Activated T-cell treated with anti-CD3 and anti-CD28 coated beads, Interleukin-2, amount 50 U/mL, for 1 hour (primary cell): ENCODE data around the gene TGM3.
"Not testable (repeated sequence)": the region's sequence is repeated elsewhere in the genome, so short reads cannot be mapped to it uniquely, and the experiment has no call there.

Experiments used
- DNase-seq: peaks from one replicate; pipeline ENCODE4 v3.0.0-alpha.2; 2020

The TGM3 gene

DNA sequence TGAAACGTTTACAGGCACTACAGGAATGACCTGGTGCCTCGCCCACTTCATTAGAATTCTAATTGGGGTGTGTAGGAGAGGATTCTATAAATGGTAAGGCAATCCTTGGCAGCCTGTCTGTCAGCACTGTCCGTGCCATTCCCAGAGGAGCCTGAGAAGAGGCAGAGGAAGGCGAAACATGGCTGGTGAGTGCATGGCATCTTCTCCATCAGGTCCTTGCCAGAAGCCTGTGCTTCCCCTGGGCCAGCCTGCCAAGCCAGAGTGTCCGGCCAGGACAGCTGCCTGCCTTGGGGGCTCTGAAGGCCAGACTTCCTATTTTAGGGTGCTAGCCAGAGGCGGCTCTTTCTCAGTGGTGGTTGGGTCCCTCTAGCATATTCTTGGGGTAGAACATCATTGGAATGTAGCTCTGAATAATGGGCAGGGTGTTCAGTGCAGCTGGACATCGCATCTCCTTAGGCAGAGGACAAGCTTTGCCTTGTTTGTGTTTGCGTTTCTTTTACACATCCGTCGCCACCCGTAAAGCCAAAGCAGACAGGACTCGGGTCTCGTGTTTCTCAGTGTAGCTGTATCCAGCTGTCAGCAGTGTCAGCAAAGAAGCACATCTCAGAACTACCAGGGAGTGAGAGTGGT is at the start of gene TGM3:
Gene TGM3, plus strand, starts transcription at position 116 of the 630 bp plus-strand sequence. Its CDS starts 63 bp downstream, at position 179.
- DNase-seq = no peak

DNA sequence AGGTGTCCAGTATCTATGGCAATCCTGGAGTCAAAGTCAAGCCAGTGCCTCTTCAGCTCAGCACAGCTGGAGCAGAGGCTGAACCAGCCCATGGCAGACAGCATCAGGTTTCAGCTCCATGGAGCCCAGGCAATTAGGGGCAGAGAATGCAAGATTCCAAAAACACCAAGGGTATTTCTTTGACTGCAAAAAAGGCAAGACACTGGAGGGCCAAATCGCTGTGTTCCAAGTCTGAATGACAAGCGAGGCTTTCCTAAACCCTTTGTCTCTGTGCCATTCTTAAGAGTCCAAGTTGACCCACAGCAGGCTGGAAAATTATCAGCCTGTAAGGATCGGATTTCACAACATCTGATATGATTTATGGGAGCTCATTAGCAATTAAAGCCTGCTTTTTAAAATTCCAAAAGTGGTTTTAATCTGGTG is 49.7 kb upstream of the TGM3 start:
- DNase-seq = no peak

- no peak for DNase-seq
Measured at GRCh38 chr20:2248837-2249236, 47.0 kb upstream of the TGM3 start.

DNA sequence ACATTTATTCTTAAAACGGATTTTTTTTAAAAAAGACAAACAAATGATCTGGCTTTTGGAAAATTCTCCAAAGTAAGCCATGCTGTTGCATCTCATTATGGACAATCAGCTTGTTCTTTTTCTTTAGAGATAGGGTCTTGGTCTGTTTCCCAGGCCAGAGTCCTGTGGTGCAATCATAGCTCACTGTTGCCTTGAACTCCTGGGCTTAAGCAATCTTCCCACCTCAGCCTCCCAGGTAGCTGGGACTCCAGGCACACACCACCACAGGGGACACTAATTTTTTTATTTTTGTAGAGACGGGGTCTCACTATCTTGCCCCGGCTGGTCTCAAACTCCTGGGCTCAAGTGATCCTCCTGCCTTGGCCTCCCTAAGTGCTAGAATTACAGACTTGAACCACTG is 45.9 kb upstream of the TGM3 start:
- no peak for DNase-seq

- DNase-seq = no peak
Measured at GRCh38 chr20:2252419-2252997, 43.3 kb upstream of the TGM3 start.

- no peak for DNase-seq
Measured at GRCh38 chr20:2253256-2253655, 42.5 kb upstream of the TGM3 start.

GRCh38 chr20:2254333-2254732 is 41.5 kb upstream of the TGM3 start:
- no peak for DNase-seq

DNA sequence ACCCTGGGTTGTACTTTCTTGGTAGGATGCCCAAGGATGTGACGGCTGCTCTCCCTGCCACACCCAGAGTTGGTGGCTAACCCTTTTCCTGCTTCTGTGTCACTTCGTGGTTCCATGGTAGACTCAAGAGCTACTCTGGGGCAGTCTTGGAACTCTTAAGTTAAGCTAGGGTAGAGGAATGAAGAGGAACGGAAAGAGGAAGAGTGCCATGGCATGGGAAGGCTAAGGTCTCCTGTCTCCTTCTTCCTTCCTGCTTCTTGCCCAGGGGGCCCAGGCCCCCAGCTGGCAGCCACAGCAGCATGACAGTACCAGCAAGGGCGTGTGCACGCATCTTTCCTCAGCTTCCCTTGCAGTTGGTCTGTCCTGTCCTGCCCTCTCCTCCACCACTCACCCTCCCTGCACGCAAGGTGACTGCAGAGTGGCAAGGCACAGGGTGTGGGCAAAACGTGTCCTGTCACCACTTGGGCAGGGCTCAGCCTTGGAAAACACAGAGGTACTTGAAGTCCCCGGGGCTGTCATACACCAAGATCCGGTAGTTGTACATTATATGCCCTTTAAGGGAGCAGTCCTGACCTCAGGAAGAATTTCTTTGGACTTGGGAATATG is 39.8 kb upstream of the TGM3 start:
- DNase-seq = no peak

- no peak for DNase-seq
Measured at GRCh38 chr20:2259731-2260130, 36.1 kb upstream of the TGM3 start.

DNA sequence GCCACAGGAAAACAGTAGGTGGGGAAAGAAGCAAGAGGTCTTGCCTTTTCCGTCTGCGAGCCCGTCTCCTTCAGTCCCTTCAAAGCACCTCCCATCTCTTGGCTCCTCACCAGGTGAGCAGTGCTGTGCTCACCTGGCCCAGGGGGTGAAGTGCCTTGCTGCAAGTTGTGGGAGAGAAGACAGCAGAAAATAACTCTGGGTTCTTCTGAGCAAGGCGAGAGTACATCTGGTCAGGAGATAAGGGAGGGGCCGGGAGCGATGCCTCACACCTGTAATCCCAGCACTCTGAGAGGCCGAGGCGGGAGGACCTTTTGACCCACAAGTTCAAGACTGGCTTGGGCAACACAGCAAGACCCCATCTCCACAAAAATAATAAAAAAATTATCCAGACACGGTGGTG is 35.6 kb upstream of the TGM3 start:
- no peak for DNase-seq

DNA sequence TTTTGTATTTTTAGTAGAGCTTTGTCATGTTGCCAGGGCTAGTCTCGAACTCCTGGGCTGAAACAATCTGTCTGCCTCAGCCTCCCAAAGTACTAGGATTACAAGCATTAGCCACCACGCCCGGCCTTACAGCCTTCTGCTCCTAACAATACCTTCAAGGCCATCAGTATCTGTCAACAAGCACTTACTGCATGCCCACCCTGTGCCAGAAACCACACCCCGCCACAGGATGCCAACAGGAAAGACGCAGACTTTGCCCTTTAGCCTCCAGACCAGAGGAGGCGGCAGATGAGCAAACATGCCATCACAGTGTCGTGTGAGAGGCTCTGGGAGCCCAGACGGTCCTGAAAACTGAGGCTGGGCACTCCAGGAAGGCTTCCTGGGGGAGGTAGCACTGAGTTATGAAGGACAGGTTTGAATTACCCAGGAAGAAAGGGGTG is 34.7 kb upstream of the TGM3 start:
- DNase-seq = no peak

GRCh38 chr20:2261629-2262028 is 34.2 kb upstream of the TGM3 start:
- DNase-seq = no peak

GRCh38 chr20:2264118-2264517 is 31.7 kb upstream of the TGM3 start:
- DNase-seq = no peak

DNA sequence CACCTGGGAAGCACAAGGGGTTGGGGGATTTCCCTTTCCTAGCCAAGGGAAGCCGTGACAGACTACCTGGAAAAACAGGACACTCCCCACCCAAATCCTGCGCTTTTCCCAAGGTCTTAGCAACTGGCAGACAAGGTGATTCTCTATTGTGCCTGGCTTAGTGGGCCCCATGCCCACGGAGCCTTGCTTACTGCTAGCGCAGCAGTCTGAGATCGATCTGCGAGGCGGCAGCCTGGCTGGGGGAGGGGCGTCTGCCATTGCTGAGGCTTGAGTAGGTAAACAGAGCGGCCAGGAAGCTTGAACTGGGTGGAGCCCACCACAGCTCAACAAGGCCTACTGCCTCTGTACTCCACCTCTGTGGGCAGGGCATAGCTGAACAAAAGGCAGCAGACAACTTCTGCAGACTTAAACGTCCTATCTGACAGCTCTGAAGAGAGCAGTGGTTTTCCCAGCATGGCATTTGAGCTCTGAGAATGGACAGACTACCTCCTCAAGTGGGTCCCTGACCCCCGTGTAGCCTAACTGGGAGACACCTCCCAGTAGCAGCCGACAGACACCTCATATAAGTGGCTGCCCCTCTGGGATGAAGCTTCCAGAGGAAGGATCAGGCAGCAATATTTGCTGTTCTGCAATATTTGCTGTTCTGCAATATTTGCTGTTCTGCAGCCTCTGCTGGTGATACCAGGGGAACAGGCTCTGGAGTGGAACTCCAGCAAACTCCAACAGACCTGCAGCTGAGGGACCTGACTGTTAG is 31.0 kb upstream of the TGM3 start:
- DNase-seq = not testable (repeated sequence)

DNA sequence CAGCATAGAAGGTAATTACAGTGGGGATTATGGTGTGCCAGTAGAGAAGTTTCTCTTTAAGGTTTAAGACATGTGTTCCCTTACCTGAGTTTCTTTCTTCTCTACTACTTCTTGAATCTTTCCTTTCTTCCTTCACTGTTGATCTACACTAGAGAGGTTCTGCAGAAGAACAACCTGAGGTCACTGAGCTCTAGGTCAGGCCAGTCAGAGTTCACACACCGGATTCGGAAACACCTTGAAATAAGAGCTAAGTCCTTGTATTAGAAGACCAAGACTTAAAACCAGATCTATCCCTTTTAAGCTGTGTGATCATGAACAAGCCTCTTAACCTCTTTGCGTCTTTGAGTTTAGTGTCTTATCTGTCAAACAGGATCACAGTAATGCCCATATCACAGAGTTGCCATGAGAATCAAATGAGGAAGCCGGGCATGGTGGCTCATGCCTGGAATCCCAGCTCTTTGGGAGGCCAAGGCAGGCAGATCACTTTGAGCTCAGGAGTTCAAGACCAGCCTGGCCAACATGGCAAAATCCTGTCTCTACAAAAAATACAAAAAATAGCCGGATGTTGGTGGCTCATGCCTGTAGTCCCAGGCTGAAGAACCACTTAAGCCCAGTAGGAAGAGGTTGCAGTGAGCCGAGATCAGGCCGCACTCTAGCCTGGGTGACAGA is 22.0 kb upstream of the TGM3 start:
- no peak for DNase-seq

DNA sequence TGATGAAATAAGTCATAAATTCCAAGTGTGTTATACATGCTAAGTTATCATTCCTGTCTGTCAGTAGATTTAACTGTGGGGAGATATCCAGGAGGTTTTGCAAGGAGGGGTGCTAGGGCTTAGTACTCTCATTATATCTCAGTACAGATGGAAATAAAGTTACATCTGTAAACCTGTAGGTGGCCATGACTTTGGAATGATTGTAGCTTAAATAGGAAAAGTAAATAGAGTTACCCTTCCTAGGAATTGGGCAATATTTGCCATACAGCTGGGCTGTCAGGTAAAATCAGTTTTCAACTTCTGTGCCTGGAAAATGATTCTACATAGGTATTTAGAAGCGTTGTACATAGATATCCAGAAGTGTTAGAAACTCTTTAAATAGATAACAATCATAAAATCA is 19.8 kb upstream of the TGM3 start:
- no peak for DNase-seq

- DNase-seq = no peak
Measured at GRCh38 chr20:2279253-2279779, 16.5 kb upstream of the TGM3 start.

- DNase-seq = no peak
Measured at GRCh38 chr20:2280082-2280481, 15.7 kb upstream of the TGM3 start.

DNA sequence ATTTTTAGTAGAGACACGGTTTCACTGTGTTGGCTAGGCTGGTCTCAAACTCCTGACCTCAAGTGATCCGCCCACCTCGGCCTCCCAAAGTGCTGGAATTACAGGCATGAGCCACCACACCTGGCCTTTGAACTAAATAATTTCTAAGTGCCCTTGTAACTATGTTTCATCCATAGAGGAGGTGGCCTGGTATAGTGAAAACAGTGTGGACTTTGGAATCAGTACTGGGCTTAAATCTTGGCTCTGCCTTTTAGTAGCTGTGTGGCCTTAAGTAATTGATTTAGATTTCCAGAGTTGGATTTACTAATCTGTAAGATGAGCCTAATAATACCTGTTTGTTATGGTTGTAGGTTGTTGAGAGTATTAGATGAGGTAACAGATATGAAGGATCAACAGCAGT is 14.2 kb upstream of the TGM3 start:
- no peak for DNase-seq

DNA sequence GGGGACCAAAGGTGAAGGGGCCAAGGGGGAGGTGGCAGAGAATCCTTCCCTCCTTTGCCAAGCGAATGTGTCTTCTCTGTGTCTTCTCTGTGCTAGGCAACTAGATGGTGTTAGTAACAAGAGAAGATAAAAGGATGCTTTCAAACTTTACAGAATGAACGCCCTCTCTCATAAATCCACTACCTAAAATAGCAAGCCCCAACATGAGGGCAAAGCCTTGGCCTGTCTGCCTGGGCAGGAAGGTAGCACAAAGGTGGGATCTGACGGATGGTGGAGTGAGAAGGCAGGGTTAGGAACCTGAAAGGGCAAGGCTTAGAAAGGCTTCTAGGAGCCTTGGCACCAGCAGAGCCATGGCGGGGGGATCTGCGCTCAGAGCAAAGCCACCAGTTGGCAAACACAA is 13.6 kb upstream of the TGM3 start:
- no peak for DNase-seq

DNA sequence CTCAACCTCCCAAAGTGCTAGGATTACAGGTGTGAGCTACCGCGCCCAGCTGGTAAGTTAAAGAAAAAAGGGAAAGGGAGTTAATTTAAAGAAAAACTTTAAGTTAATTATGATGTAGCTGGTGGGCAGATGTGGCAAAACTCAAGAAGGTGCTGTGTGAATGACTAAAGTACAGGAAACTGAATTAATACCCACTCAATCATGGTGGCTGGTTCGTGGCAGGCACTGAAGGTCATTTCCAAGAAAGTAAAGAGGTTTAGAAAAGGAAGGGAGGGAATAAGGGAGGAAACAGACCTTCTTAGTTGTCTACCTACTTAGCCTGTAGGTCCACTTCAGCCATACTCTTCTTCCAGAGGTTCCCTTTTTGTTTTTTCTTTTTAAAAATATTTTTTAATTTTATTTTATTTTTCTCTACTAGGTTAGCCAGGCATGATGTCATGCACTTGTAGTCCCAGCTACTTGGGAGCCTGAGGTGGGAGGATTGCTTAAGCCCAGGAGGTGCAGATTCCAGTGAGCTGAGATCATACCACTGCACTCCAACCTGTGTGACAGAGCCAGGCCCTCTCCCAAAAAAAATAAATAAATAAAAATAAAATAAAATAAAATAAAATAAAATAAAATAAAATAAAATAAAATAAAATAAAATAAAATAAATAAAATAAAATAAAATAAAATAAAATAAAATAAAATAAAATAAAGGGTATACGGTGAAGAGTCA is 11.9 kb upstream of the TGM3 start:
- no peak for DNase-seq

DNA sequence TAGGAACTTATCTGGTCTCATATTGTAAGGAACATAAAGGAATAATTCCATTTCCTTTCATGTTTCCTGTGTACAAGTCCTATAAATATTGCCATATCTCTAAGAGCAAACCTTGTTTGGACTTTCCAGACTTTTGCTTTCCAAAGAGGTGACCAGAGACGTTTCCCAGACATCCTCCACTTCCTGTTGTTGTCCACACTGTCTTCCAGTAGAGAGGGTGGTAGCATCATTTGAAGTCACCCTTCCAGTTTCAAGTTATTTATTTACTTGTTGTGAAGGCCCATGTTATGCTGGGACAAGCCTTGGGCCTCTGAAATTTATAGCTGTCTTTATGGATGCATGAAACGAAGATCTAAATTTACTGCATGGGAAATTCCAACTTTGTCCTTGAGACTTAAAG is 10.6 kb upstream of the TGM3 start:
- DNase-seq = no peak
